NB4 (cell line): Measurements from ENCODE around the gene SH2B3.
"Not testable (repeated sequence)": the region's sequence is repeated elsewhere in the genome, so short reads cannot be mapped to it uniquely, and the experiment has no call there.

Experiments used
- DNase-seq: peaks from one replicate; pipeline ENCODE4 v3.0.0; 2010; ENCODE audit warnings: low read depth
- H3K4me3 ChIP-seq: one replicate; pipeline ENCODE4 v1.5.1; 2011; ENCODE audit warnings: mild to moderate bottlenecking, low read depth, low read length, moderate library complexity
- MYC ChIP-seq: IDR thresholded peaks from 2 replicates; pipeline ENCODE4 v1.6.1; 2011; ENCODE audit warnings: low read depth, low read length
- POLR2A ChIP-seq: IDR thresholded peaks from 2 replicates; pipeline ENCODE4 v1.6.1; 2011; ENCODE audit warnings: mild to moderate bottlenecking; ENCODE audit not compliant: insufficient read length; ENCODE audit errors: extremely low read depth
- TF ChIP-seq, protein P1 (sequence below): IDR thresholded peaks from 2 replicates; pipeline ENCODE4 v1.6.1; 2011; ENCODE audit warnings: low read depth, low read length
- TF ChIP-seq, protein P2 (sequence below): IDR thresholded peaks from one replicate; pipeline ENCODE4 v1.5.1; 2012; ENCODE audit warnings: low read depth, low read length

Gene SH2B3

GRCh38 chr12:111488798-111489197 lies 83.1 kb downstream of the SH2B3 start:
- TF ChIP-seq, protein P1, sequence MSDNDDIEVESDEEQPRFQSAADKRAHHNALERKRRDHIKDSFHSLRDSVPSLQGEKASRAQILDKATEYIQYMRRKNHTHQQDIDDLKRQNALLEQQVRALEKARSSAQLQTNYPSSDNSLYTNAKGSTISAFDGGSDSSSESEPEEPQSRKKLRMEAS: no peak
- TF ChIP-seq MYC: no peak
- TF ChIP-seq POLR2A: no peak
- TF ChIP-seq, protein P2, sequence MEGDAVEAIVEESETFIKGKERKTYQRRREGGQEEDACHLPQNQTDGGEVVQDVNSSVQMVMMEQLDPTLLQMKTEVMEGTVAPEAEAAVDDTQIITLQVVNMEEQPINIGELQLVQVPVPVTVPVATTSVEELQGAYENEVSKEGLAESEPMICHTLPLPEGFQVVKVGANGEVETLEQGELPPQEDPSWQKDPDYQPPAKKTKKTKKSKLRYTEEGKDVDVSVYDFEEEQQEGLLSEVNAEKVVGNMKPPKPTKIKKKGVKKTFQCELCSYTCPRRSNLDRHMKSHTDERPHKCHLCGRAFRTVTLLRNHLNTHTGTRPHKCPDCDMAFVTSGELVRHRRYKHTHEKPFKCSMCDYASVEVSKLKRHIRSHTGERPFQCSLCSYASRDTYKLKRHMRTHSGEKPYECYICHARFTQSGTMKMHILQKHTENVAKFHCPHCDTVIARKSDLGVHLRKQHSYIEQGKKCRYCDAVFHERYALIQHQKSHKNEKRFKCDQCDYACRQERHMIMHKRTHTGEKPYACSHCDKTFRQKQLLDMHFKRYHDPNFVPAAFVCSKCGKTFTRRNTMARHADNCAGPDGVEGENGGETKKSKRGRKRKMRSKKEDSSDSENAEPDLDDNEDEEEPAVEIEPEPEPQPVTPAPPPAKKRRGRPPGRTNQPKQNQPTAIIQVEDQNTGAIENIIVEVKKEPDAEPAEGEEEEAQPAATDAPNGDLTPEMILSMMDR: no peak
- no peak for DNase-seq
- no peak overlapping the region for H3K4me3 ChIP-seq

DNA sequence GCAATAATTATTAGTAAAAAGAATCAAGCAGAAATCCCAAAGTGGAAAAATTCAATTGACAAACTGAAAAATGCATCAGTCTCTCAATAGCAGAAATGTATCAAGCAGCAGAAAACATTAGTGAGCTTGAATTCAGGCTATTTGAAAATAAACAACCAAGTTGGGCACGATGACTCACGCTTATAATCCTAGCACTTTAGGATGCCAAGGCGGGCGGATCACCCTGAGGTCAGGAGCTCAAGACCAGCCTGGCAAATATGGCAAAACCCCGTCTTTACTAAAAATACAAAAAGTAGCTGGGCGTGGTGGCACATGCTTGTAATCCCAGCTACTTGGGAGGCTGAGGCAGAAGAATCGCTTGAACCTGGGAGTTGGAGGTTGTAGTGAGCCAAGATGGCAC lies 87.3 kb downstream of the SH2B3 start:
- DNase-seq: not testable (repeated sequence)

GRCh38 chr12:111494676-111495075 lies 89.0 kb downstream of the SH2B3 start:
- DNase-seq: no peak
- H3K4me3 ChIP-seq: no peak overlapping the region
- TF ChIP-seq, protein P2: no peak
- TF ChIP-seq POLR2A (no peak), MYC (no peak)
- TF ChIP-seq, protein P1: no peak

More for the DNA sequence above, 87.3 kb downstream of the SH2B3 start:
- H3K4me3 ChIP-seq: not testable (repeated sequence)
